ENCODE results near the gene MYO1A. TPM values are rescaled to one million over a fixed set of nuclear protein-coding genes. Genes with fewer than 3 reads are reported as not detected.

MYO1A gene
- total and polyA plus RNA-seq, 5 donors = 0.02 to 0.43 (median 0.32) TPM; not detected in 1

DNA sequence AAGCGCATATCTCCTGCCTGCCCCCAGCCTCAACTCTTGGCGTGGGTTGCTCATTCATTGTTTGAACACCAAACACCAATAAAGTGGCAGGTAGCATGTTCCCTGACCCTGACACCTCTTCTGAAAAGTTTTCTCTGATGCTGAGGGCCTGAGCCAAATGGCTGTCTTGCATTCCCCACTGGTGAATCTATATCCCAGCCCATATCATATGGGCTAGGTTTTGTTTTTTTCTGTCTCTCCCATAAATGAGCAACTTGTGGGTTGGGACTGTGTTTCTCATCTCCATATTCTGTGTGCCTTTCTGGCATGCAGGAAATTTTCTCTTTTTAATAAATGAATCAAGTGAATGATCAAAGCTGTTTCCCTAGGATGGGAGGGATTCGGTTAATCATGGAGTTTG is 5.0 kb downstream of the MYO1A start:
- DNase-seq = no peak
- intact Hi-C loops (cut with DNase I) = no loop called here
- no peak overlapping the region for H3K4me3 ChIP-seq (ENCODE audit: low read length)
- no peaks in the 10 kb centered on the region for H3K27me3 ChIP-seq (ENCODE audit: control insufficient read depth, insufficient read depth)
- no peaks in the 10 kb centered on the region for H3K9me3 ChIP-seq (ENCODE audit: control insufficient read depth, low read length)
- no peak for ATAC-seq
- WGBS = 90% methylated on average over 3 of the region's 3 CpGs
- no peak overlapping the region for H3K27ac ChIP-seq (ENCODE audit: low read length)
- no peaks in the 10 kb centered on the region for H3K4me1 ChIP-seq (ENCODE audit: control insufficient read depth, insufficient read depth, low read length)

DNA sequence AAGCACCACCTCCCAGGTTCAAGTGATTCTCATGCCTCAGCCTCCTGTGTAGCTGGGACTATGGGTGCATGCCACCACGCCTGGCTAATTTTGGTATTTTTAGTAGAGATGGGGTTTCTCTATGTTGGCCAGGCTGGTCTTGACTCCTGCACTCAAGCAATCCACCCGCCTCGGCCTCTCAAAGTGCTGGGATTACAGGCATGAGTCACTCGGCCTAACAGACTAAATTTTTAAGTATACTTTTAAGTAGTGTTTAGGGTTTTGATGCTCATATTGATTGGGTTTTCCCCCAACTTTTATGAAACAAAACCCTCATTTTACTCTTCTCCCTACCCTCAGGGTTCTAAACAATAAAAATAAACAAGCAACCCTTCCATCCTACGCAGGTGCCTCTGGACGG is 5.5 kb downstream of the MYO1A start:
- no peak overlapping the region for H3K27ac ChIP-seq (ENCODE audit: low read length)
- WGBS = 87% methylated on average over 6 of the region's 6 CpGs
- ATAC-seq = no peak

DNA sequence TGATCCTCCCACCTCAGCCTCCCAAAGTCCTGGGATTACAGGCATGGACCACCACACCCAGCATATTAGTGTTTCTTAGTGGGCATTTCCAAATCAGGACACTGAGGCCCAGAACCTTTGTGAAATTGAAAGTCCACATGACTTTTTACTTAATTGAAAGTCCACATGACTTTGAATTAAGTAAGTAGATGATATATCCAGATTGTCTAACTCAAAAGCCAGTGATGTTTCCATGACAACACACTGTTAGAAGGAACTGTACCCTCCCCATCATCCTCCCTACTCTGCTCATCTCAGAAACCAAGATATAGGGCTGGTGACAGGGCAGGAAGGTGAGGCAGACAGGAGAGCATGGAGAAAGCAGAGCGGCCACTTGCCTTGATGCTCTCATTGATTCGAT is 7.2 kb downstream of the MYO1A start:
- intact Hi-C loops (cut with DNase I) = no loop called here
- H3K9me3 ChIP-seq (ENCODE audit: control insufficient read depth, low read length) = no peaks in the 10 kb centered on the region
- DNase-seq (no peak), ATAC-seq (no peak)
- no peaks in the 10 kb centered on the region for H3K4me1 ChIP-seq (ENCODE audit: control insufficient read depth, insufficient read depth, low read length)
- no peak overlapping the region for H3K4me3 ChIP-seq (ENCODE audit: low read length)
- H3K27me3 ChIP-seq (ENCODE audit: control insufficient read depth, insufficient read depth) = no peaks in the 10 kb centered on the region
- WGBS = 95% methylated on average over 2 of the region's 2 CpGs
- H3K27ac ChIP-seq (ENCODE audit: low read length) = no peak overlapping the region

More for the DNA sequence above, 5.5 kb downstream of the MYO1A start:
- no peaks in the 10 kb centered on the region for H3K4me1 ChIP-seq (ENCODE audit: control insufficient read depth, insufficient read depth, low read length)
- no peaks in the 10 kb centered on the region for H3K9me3 ChIP-seq (ENCODE audit: control insufficient read depth, low read length)
- intact Hi-C loops (cut with DNase I) = no loop called here
- DNase-seq = no peak
- H3K4me3 ChIP-seq (ENCODE audit: low read length) = no peak overlapping the region
- no peaks in the 10 kb centered on the region for H3K27me3 ChIP-seq (ENCODE audit: control insufficient read depth, insufficient read depth)

DNA sequence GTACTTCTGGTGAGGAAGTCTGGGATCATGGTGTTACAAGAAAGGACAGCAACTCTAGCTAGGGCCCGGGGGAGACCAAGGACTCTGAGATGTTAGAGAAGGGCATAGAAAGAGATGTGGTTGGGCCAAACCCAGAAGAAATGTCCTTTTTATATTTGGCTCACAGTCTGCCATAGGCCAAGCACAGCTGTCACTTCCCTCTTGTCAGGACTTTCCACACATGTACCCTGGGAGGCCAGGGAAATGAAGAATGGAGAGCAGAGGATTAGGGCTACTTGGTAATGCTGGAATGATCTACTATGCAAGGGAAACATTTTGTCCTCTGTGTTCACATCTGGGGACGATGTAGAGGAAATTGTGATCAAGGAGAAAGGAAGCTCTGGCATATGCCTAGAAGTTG is 9.2 kb downstream of the MYO1A start:
- ATAC-seq (no peak), DNase-seq (no peak)
- H3K4me1 ChIP-seq (ENCODE audit: control insufficient read depth, insufficient read depth, low read length) = no peaks in the 10 kb centered on the region
- no peaks in the 10 kb centered on the region for H3K27me3 ChIP-seq (ENCODE audit: control insufficient read depth, insufficient read depth)
- no peaks in the 10 kb centered on the region for H3K9me3 ChIP-seq (ENCODE audit: control insufficient read depth, low read length)
- WGBS = 61% methylated on average over 2 of the region's 2 CpGs
- no peak overlapping the region for H3K27ac ChIP-seq (ENCODE audit: low read length)
- H3K4me3 ChIP-seq (ENCODE audit: low read length) = no peak overlapping the region
- intact Hi-C loops (cut with DNase I) = no loop called here

DNA sequence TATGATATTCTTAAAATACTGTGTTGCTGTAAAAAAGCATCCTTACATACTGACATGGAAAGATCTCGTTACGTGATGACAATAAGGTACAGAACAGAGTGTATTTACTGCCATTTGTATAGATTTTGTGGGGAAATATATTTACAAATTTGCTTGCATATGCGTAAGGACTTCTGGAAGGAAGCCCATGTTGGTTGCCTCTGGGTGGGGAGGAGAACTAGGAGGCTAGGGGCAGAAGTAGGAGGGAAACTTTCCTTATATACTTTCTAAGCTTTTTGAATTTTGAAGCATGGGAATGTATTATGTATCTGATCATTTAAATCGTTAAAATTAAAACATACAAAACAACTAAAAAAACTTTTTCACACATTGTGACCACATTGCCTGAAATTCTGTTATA is 9.7 kb downstream of the MYO1A start:
- ATAC-seq (no peak), DNase-seq (no peak)
- Histone ChIP-seq H3K9me3 (ENCODE audit: control insufficient read depth, low read length) (no peaks in the 10 kb centered on the region), H3K4me1 (ENCODE audit: control insufficient read depth, insufficient read depth, low read length) (no peaks in the 10 kb centered on the region), H3K27ac (ENCODE audit: low read length) (no peak overlapping the region), H3K4me3 (ENCODE audit: low read length) (no peak overlapping the region), H3K27me3 (ENCODE audit: control insufficient read depth, insufficient read depth) (no peaks in the 10 kb centered on the region)
- 91% methylated on average over 4 of the region's 4 CpGs for WGBS
- intact Hi-C loops (cut with DNase I) = no loop called here

DNA sequence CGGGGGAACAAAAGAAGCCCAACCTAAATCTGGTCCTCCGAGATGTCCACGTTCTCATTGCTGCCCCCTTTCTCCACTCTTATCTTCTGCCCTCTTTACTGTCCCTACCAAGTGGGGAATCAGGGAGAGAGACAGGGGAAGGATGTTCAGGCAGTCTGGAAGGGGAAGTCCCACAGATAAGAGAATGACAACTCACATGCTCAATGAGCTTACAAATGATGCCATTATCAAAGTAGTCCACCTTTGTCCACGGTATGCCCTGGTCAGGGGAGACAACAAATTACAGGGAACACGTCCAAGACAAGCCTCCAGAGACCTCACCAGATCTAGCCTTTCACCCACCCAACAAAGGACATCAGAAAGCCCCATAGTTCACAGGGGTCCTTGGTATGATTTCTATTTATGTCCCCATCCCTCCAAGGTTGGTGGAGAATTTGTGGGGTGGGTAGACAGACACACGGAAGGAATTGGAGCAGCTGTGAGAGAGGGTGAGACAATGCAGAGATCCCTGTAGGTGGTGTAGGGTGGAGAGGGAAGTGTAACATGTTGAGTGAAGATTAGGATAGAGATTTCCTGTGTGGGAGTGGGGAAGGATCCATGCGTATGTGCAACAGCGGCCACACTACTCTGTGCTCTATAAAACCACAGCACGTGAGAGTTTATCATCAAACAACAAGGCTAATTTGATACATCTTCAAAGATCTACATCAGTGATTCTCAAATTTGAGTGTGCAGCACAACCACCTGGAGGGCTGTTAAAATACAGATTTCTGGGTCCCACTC is 10.7 kb downstream of the MYO1A start:
- Histone ChIP-seq H3K9me3 (ENCODE audit: control insufficient read depth, low read length) (no peaks in the 10 kb centered on the region), H3K4me1 (ENCODE audit: control insufficient read depth, insufficient read depth, low read length) (no peaks in the 10 kb centered on the region), H3K27ac (ENCODE audit: low read length) (no peak overlapping the region), H3K4me3 (ENCODE audit: low read length) (no peak overlapping the region), H3K27me3 (ENCODE audit: control insufficient read depth, insufficient read depth) (no peaks in the 10 kb centered on the region)
- intact Hi-C loops (cut with DNase I) = no loop called here
- ATAC-seq (no peak), DNase-seq (no peak)
- WGBS = 65% methylated on average over 9 of the region's 9 CpGs

DNA sequence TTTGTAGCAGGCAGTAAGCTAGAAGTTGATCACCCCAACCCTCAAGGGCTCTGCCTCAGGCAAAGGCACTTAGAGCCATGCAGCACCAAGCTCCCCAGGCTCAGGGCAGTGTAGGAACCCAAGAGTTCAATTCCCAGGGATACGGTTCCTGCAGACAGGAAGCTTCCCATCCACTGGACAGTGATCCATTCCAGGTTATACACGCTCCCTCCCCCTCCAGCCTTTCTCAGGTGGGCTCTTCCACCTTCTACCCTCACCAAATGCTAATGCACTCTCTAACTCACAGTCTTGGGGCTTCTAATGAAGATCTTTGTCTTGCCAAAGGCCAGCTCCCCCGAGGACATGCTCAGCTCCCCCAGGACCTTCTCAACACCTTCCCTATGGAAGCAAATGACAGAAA is 12.7 kb downstream of the MYO1A start:
- Histone ChIP-seq H3K4me1 (ENCODE audit: control insufficient read depth, insufficient read depth, low read length) (no peaks in the 10 kb centered on the region), H3K27ac (ENCODE audit: low read length) (no peak overlapping the region), H3K9me3 (ENCODE audit: control insufficient read depth, low read length) (no peaks in the 10 kb centered on the region), H3K4me3 (ENCODE audit: low read length) (no peak overlapping the region), H3K27me3 (ENCODE audit: control insufficient read depth, insufficient read depth) (no peaks in the 10 kb centered on the region)
- no peak for ATAC-seq
- WGBS = 57% methylated on average over 3 of the region's 3 CpGs
- no peak for DNase-seq
- intact Hi-C loops (cut with DNase I) = no loop called here

DNA sequence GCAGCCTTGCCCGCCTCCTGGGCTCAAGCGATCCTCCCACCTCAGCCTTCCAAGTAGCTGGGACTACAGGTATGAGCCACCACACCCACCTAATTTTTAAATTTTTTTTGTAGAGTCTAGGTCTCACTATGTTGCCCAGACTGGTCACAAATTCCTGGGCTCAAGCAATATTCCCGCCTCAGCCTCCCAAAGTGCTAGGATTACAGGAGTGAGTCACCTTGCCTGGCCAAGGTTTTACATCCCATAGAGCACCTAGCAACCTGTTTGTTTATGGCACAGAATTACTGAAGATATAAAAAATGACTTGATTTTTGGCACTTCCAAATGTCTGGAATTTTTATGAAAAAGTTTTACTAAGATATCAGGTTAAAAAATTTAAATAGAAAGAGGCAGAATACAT is 16.5 kb downstream of the MYO1A start:
- no peaks in the 10 kb centered on the region for H3K4me1 ChIP-seq (ENCODE audit: control insufficient read depth, insufficient read depth, low read length)
- ATAC-seq = no peak

DNA sequence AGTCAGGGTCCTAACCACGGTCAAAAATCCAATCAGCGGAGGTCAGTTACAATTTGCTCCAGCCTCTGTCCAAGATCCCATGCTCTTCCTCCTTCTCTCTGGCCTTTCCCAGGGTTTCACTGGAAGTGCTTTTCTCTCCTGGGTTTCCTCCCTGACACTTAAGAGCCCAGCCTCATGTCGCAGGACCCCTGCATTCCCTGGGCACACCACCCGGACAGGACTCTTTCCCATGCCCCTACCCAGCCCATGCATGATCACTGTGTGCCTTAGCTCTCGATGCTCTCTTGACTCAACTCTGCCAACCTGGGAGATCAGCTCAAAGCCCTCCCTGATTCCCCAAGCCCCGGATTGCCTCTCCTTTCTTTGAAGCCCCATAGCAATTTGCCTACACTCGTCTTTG is 18.1 kb downstream of the MYO1A start:
- Histone ChIP-seq H3K4me1 (ENCODE audit: control insufficient read depth, insufficient read depth, low read length) (no peaks in the 10 kb centered on the region), H3K27ac (ENCODE audit: low read length) (no peak overlapping the region), H3K9me3 (ENCODE audit: control insufficient read depth, low read length) (no peaks in the 10 kb centered on the region), H3K27me3 (ENCODE audit: control insufficient read depth, insufficient read depth) (no peaks in the 10 kb centered on the region), H3K4me3 (ENCODE audit: low read length) (no peak overlapping the region)
- no peak for DNase-seq
- 82% methylated on average over 7 of the region's 7 CpGs for WGBS
- intact Hi-C loops (cut with DNase I) = no loop called here
- no peak for ATAC-seq

More for the DNA sequence above, 16.5 kb downstream of the MYO1A start:
- Histone ChIP-seq H3K9me3 (ENCODE audit: control insufficient read depth, low read length) (no peaks in the 10 kb centered on the region), H3K4me3 (ENCODE audit: low read length) (no peak overlapping the region), H3K27me3 (ENCODE audit: control insufficient read depth, insufficient read depth) (no peaks in the 10 kb centered on the region), H3K27ac (ENCODE audit: low read length) (no peak overlapping the region)
- DNase-seq = no peak
- intact Hi-C loops (cut with DNase I) = no loop called here
- WGBS = 93% methylated on average over 3 of the region's 3 CpGs

DNA sequence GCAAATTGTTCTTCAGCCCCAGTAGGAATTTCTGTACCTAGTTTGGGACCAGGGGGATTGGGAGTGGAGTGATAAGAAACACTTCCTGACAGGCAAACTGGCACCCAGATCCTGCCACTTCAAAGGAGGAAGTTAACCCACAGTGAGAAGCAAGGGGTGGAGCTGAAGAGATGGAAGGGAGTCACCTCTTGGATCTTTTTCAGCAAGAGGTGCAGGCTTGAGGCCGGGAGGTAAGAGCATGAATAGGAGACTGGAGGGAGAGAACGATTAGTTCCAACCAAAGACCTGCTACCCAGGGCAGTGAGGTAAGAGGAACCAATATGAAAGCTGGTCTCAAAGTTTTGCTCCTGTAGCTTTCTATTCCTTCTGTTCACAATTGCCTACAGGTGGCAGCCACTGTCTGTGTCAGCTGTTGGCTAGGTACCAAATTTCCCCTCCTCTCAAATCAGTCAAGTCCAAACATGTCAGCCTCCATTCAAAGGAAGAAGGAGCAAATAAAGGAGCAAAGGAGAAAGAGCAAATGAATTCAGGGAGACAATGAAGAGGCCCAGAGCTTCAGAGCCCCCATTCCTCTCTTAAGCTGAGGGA is 18.7 kb downstream of the MYO1A start:
- no peaks in the 10 kb centered on the region for H3K27me3 ChIP-seq (ENCODE audit: control insufficient read depth, insufficient read depth)
- H3K27ac ChIP-seq (ENCODE audit: low read length) = no peak overlapping the region
- intact Hi-C loops (cut with DNase I) = no loop called here
- no peak overlapping the region for H3K4me3 ChIP-seq (ENCODE audit: low read length)
- H3K9me3 ChIP-seq (ENCODE audit: control insufficient read depth, low read length) = no peaks in the 10 kb centered on the region
- WGBS = 44% methylated on average over 2 of the region's 2 CpGs
- no peak for ATAC-seq
- H3K4me1 ChIP-seq (ENCODE audit: control insufficient read depth, insufficient read depth, low read length) = no peaks in the 10 kb centered on the region
- DNase-seq = no peak

DNA sequence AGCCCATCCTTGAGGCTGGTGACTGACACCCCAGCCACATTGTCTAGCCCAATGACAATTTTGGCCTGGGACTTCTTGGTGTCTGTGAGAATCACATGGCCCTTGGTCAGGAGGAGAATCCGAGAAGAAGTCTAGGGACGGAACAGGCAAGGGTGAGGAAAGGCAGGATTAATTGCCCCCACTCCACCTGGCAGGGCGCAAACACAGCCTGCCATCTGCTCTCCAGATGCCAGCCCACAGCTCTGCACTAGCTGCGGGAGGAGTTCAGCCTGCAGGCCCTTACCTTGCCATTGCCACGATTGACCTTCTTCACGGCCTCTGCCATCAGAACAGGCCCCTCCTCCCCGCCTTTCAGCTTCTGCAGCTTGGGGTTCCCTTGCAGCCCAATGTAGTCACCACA is 20.5 kb downstream of the MYO1A start:
- Histone ChIP-seq H3K27ac (ENCODE audit: low read length) (no peak overlapping the region), H3K9me3 (ENCODE audit: control insufficient read depth, low read length) (no peaks in the 10 kb centered on the region), H3K4me3 (ENCODE audit: low read length) (no peak overlapping the region), H3K27me3 (ENCODE audit: control insufficient read depth, insufficient read depth) (no peaks in the 10 kb centered on the region), H3K4me1 (ENCODE audit: control insufficient read depth, insufficient read depth, low read length) (no peaks in the 10 kb centered on the region)
- 95% methylated on average over 7 of the region's 7 CpGs for WGBS
- no peak for DNase-seq
- ATAC-seq = no peak
- intact Hi-C loops (cut with DNase I) = no loop called here

DNA sequence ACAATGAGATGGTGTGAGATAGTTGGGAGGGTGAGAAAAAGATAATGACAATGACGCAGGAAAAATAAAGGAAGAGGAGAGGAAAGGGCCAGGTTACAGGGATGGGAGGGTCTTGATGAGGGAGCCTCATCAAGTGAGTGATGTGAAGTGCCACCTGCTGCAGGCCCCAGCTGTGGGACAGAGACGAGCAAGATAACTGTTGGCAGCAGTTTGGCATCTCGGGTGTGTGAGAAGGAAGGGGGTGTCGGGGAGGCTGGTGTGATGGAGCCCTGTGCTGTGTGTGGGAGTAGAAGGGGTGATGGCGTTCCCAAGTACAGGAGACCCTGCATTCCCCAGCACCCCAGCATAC is 22.1 kb downstream of the MYO1A start:
- ATAC-seq (no peak), DNase-seq (no peak)
- WGBS = 28% methylated on average over 5 of the region's 5 CpGs
- Histone ChIP-seq H3K9me3 (ENCODE audit: control insufficient read depth, low read length) (no peaks in the 10 kb centered on the region), H3K27ac (ENCODE audit: low read length) (no peak overlapping the region), H3K4me3 (ENCODE audit: low read length) (no peak overlapping the region), H3K4me1 (ENCODE audit: control insufficient read depth, insufficient read depth, low read length) (no peaks in the 10 kb centered on the region), H3K27me3 (ENCODE audit: control insufficient read depth, insufficient read depth) (no peaks in the 10 kb centered on the region)
- intact Hi-C loops (cut with DNase I) = no loop called here

Data from right cardiac atrium (tissue), 5 donors.